ENCODE data around the gene FAM3D.

- TF ChIP-seq CTCF (IDR thresholded peaks at IDR 0.05) (no peak), POLR2A (IDR thresholded peaks at IDR 0.05) (no peak)
These were observed 72.5 kb downstream of the FAM3D start for GRCh38 chr3:58594117-58594516.

Measured in tibial nerve (tissue), 3 donors.